Prostate gland (tissue), 2 donors: ENCODE measurements around the gene OPN4. TPM values are rescaled to one million over a fixed set of nuclear protein-coding genes. Genes with fewer than 3 reads are reported as not detected.
"Not testable (repeated sequence)": the region's sequence is repeated elsewhere in the genome, so short reads cannot be mapped to it uniquely, and the experiment has no call there.

Source experiments
- DNase-seq: peaks from one replicate; pipeline ENCODE4 v3.0.0-alpha.2; 2019; ENCODE audit warnings: low spot score
- H3K27ac ChIP-seq, 2 donors: fragments of 200-600 bp; sonication (generic); 2 replicates each; pipeline ENCODE4 v1.5.1; 2017 to 2019
- H3K27me3 ChIP-seq: fragments of 200-600 bp; sonication (generic); replicated peaks from 2 replicates; pipeline ENCODE4 v1.5.1; 2019; ENCODE audit not compliant: insufficient read depth
- H3K36me3 ChIP-seq, 2 donors: fragments of 200-600 bp; sonication (generic); 1 replicate in 1 of 2; 2 replicates in 1 of 2; pipeline versions ENCODE4 v1.5.1 to v1.8.1; 2017 to 2019
- H3K4me1 ChIP-seq: fragments of 200-600 bp; sonication (generic); replicated peaks from 2 replicates; pipeline ENCODE4 v1.5.1; 2019
- H3K4me3 ChIP-seq, 2 donors: fragments of 200-600 bp; sonication (generic); 2 replicates each; pipeline ENCODE4 v1.5.1; 2017 to 2019
- H3K9me3 ChIP-seq: fragments of 200-600 bp; sonication (generic); 2 replicates; pipeline ENCODE4 v1.5.1; 2017
- POLR2A ChIP-seq: fragments of 450-650 bp; IDR thresholded peaks from one replicate; pipeline ENCODE4 v1.6.1; 2016; ENCODE audit warnings: antibody characterized with exemption, mild to moderate bottlenecking
- POLR2AphosphoS5 ChIP-seq: sonication (generic); formaldehyde crosslinking; IDR thresholded peaks from one replicate; pipeline ENCODE4 v1.6.1; 2017; ENCODE audit warnings: antibody characterized with exemption
- WGBS: methylation state at CpG from one replicate; pipeline ENCODE4 v1.1.5; 2018; 5-methylcytosine and 5-hydroxymethylcytosine counted together
- intact Hi-C: fragments of 100-400 bp; cut with DNase I; formaldehyde crosslinking; loops from one replicate; pipeline ENCODE4 v1.14.2; 2022
- total RNA-seq, 2 donors: library from RNA; depleted of rRNA; stranded (reverse); fragments of >200 nt; gene quantifications; one replicate each; pipeline ENCODE4 v1.1.0, GENCODE V29; 2016
- TF ChIP-seq, protein P1 (sequence below), 4 experiments: fragments of 200-600 bp in 2 of 4; fragments of 450-650 bp in 2 of 4; sonication (generic) in 2 of 4; IDR thresholded peaks; 1 replicate in 3 of 4; 2 replicates in 1 of 4; pipeline ENCODE4 v1.5.1; 2016 to 2019; ENCODE audit warnings: antibody characterized with exemption in 4 of 4, mild to moderate bottlenecking in 2 of 4, moderate library complexity in 2 of 4

OPN4 gene
- total RNA-seq, 2 donors from 2014 or later: not detected

DNA sequence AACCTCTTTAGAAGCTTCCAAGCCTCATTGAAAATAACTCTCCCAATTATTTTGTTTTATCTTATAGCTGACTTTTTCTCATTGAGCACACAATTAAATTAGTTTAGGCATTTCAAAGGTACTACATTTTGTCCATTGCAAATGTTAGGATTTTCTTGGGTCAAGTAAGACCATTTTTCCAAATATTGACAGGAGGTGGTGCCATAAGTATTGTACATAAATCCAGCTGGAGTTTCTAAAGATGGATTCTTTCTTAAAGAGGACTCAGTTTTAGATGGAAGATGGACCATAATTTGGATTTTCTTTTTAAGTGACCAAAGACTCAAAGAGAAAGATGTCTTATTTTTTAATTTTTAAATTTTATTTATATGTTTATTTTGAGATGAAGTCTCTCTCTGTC lies 12.3 kb upstream of the OPN4 start:
- Histone ChIP-seq H3K4me3 (no peak overlapping the region), H3K27me3 (no peaks in the 10 kb centered on the region), H3K36me3 (no peaks in the 10 kb centered on the region), H3K4me1 (no peaks in the 10 kb centered on the region), H3K27ac (no peak overlapping the region), H3K9me3 (no peaks in the 10 kb centered on the region)
- intact Hi-C loops: no loop called here
- DNase-seq: no peak
- TF ChIP-seq, protein P1, sequence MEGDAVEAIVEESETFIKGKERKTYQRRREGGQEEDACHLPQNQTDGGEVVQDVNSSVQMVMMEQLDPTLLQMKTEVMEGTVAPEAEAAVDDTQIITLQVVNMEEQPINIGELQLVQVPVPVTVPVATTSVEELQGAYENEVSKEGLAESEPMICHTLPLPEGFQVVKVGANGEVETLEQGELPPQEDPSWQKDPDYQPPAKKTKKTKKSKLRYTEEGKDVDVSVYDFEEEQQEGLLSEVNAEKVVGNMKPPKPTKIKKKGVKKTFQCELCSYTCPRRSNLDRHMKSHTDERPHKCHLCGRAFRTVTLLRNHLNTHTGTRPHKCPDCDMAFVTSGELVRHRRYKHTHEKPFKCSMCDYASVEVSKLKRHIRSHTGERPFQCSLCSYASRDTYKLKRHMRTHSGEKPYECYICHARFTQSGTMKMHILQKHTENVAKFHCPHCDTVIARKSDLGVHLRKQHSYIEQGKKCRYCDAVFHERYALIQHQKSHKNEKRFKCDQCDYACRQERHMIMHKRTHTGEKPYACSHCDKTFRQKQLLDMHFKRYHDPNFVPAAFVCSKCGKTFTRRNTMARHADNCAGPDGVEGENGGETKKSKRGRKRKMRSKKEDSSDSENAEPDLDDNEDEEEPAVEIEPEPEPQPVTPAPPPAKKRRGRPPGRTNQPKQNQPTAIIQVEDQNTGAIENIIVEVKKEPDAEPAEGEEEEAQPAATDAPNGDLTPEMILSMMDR (IDR thresholded peaks at IDR 0.05): no peak
- TF ChIP-seq POLR2A (no peak), POLR2AphosphoS5 (no peak)

DNA sequence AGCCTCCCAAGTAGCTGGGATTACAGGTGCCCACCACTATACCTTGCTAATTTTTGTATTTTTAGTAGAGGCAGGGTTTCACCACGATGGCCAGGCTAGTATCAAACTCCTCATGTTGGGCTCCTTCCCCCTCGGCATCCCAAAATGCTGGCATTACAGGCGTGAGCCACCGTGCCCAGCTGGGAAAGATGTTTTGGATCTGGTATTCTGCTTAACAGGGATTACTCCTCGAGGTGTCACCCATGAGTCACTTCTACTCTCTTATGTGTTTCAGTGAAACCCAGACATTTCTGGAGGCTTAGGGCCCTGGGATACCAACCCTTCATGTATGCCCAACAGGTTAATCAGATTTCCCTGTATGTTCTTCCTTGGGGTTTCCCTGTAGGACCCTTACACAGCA lies 11.8 kb upstream of the OPN4 start:
- Histone ChIP-seq H3K27me3 (no peaks in the 10 kb centered on the region), H3K4me1 (no peaks in the 10 kb centered on the region), H3K4me3 (no peak overlapping the region), H3K36me3 (no peaks in the 10 kb centered on the region), H3K9me3 (no peaks in the 10 kb centered on the region), H3K27ac (no peak overlapping the region)
- WGBS: 63% methylated on average over 5 of the region's 5 CpGs
- intact Hi-C loops: no loop called here
- TF ChIP-seq, protein P1 (IDR thresholded peaks at IDR 0.05): no peak
- TF ChIP-seq POLR2A (no peak), POLR2AphosphoS5 (no peak)
- DNase-seq: peak; percentile 2

DNA sequence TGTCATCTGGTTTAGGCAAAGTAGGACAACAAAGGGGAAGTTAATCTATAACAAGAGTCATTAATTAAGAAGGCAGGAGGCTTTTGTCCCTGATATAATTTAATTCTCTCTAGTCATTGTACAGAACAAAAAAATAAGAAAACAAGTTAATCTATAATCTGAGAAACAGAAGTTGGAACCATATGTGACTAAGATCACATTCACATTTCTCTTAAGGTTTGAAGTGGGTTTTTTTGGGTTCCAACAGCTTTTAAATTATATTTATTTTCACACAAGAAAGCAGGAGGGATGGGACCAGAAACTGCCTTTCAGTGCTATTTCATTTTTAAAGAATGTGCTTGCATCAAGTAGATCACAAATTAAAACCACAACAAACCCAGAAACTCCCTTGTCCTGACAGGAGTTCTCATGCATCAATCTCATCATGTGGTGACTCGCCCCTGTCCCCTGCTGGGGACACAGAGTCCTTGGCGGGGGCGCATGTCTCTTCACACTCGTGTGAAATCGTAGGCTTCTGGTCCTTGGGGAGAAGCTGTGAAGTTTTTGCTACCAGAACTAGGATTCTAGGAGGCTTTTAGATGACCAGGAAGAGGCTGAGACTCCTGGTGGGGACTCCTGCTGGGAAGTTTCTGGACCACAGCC lies 10.1 kb upstream of the OPN4 start:
- DNase-seq: peak; percentile 2
- TF ChIP-seq, protein P1 (IDR thresholded peaks at IDR 0.05): no peak
- TF ChIP-seq POLR2AphosphoS5: no peak
- no peak for TF ChIP-seq POLR2A
- H3K36me3 ChIP-seq: no peaks in the 10 kb centered on the region
- intact Hi-C loops: no loop called here
- no peaks in the 10 kb centered on the region for H3K27me3 ChIP-seq
- H3K4me3 ChIP-seq: no peak overlapping the region
- 53% methylated on average over 5 of the region's 5 CpGs for WGBS
- H3K27ac ChIP-seq: no peak overlapping the region
- no peaks in the 10 kb centered on the region for H3K9me3 ChIP-seq
- peaks cover 3% of the 10 kb centered on the region for H3K4me1 ChIP-seq

DNA sequence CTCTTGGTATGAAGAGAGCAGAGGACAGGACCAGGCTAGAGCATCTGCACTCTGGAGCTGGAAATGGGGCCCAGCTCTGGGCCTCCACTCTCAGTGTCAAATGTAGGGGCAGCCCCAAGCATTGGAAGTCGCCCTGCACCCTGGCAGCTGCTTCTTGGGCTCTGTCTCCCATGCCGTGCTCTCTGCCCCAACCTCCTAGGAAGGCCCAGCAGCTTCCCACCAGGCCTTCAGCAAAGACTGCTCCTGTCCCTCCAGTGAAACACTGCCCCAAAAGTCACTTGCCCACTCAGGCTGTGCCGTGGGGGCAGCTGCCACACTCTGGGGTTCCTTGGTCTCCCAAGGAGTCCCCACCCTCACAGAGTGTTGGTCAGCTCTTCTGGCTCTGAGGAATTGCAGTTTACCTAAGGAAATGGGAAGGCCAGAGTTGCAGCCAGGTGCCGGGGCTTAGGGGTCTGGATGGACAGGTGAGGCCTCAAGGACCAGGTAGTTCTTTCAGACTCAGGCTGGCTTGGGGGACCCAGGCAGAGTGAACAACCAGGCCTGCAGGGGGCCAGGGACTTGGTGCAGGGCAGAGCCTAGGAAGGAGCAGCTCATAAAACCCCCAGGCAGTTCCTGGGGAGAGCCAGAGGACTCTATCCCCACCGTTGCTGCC lies 9.4 kb upstream of the OPN4 start:
- Histone ChIP-seq H3K9me3 (no peaks in the 10 kb centered on the region), H3K4me3 (no peak overlapping the region), H3K27ac (no peak overlapping the region), H3K4me1 (peaks cover 7% of the 10 kb centered on the region), H3K27me3 (no peaks in the 10 kb centered on the region), H3K36me3 (no peaks in the 10 kb centered on the region)
- TF ChIP-seq POLR2A: no peak
- TF ChIP-seq POLR2AphosphoS5: no peak
- TF ChIP-seq, protein P1 (IDR thresholded peaks at IDR 0.05): no peak
- intact Hi-C loops: no loop called here
- DNase-seq: peak; percentile 2
- WGBS: 90% methylated on average over 5 of the region's 5 CpGs

DNA sequence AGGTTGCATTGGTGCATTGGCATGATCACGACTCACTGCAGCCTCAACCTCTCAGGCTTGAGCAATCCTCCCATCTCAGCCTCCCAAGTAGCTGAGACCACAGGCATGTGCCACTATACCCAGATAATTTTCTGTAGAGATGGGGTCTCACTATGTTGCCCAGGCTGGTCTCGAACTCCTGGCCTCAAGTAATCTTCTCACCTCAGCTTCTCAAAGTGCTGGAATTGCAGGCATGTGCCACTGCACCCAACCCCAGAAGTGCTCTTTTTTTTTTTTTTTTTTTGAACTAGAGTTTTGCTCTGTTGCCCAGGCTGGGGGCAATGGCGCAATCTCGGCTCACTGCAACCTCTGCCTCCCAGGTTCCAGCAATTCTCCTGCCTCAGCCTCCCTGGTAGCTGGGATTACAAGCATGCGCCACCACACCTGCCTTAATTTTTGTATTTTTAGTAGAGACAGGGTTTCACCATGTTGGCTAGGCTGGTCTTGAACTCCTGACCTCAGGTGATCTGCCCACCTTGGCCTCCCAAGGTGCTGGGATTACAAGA lies 8.7 kb upstream of the OPN4 start:
- H3K4me1 ChIP-seq, intact Hi-C loops, H3K27ac ChIP-seq, H3K4me3 ChIP-seq, H3K27me3 ChIP-seq, H3K36me3 ChIP-seq, H3K9me3 ChIP-seq: not testable (repeated sequence)
- DNase-seq: peak; percentile 1
- 95% methylated on average over 5 of the region's 5 CpGs for WGBS
